HG02970 (cell line): Measurements from ENCODE around the gene PCA3.

ENCODE experiments used
- ATAC-seq: cut with Tn5 transposase; IDR thresholded peaks from one replicate; pipeline ENCODE4 v1.9.1; 2021; ENCODE audit warnings: mild to moderate bottlenecking, moderate library complexity, moderate number of reproducible peaks; ENCODE audit not compliant: unreplicated experiment, low FRiP score

PCA3 gene

GRCh38 chr9:76756268-76756640 lies 8.0 kb upstream of the PCA3 start:
- ATAC-seq, result no peak

GRCh38 chr9:76756941-76757673 lies 7.1 kb upstream of the PCA3 start:
- ATAC-seq, result no peak

GRCh38 chr9:76758476-76758875 lies 5.8 kb upstream of the PCA3 start:
- no peak for ATAC-seq

GRCh38 chr9:76759732-76760131 lies 4.5 kb upstream of the PCA3 start:
- ATAC-seq, result no peak

GRCh38 chr9:76761448-76761847 lies 2.8 kb upstream of the PCA3 start:
- ATAC-seq, result no peak

- ATAC-seq, result no peak
Observed at GRCh38 chr9:76766126-76766525, 1.9 kb downstream of the PCA3 start.

GRCh38 chr9:76772686-76773445 lies 8.6 kb downstream of the PCA3 start:
- no peak for ATAC-seq

- no peak for ATAC-seq
Observed at GRCh38 chr9:76784881-76785280, 20.6 kb downstream of the PCA3 start.

GRCh38 chr9:76785501-76785900 lies 21.3 kb downstream of the PCA3 start:
- ATAC-seq, result no peak

- no peak for ATAC-seq
Observed at GRCh38 chr9:76787677-76788076, 23.4 kb downstream of the PCA3 start.

GRCh38 chr9:76789840-76790239 lies 25.6 kb downstream of the PCA3 start:
- ATAC-seq, result no peak

- no peak for ATAC-seq
Observed at GRCh38 chr9:76793784-76794431, 29.7 kb downstream of the PCA3 start.

GRCh38 chr9:76796296-76796695 lies 32.1 kb downstream of the PCA3 start:
- no peak for ATAC-seq

- no peak for ATAC-seq
Observed at GRCh38 chr9:76798527-76798926, 34.3 kb downstream of the PCA3 start.

- no peak for ATAC-seq
Observed at GRCh38 chr9:76799473-76799872, 35.2 kb downstream of the PCA3 start.

GRCh38 chr9:76800901-76801300 lies 36.7 kb downstream of the PCA3 start:
- ATAC-seq, result no peak

GRCh38 chr9:76803083-76803482 lies 38.8 kb downstream of the PCA3 start:
- ATAC-seq, result no peak

GRCh38 chr9:76803762-76804161 lies 39.5 kb downstream of the PCA3 start:
- no peak for ATAC-seq

- ATAC-seq, result no peak
Observed at GRCh38 chr9:76808636-76809035, 44.4 kb downstream of the PCA3 start.

GRCh38 chr9:76810377-76810957 lies 46.2 kb downstream of the PCA3 start:
- ATAC-seq, result no peak

- no peak for ATAC-seq
Observed at GRCh38 chr9:76812591-76812990, 48.4 kb downstream of the PCA3 start.
